Fibroblast of villous mesenchyme (primary cell): ENCODE results near the gene IGF1R. TPM values are rescaled to one million over a fixed set of nuclear protein-coding genes. Genes with fewer than 3 reads are reported as not detected.

Experiments used
- DNase-seq: peaks from one replicate; pipeline ENCODE4 v3.0.0-alpha.2; 2010; ENCODE audit warnings: low read depth
- H3K4me3 ChIP-seq: 2 replicates; pipeline ENCODE4 v1.5.1; 2011; ENCODE audit warnings: low read depth, mild to moderate bottlenecking, low read length
- CTCF ChIP-seq: IDR thresholded peaks from 2 replicates; pipeline ENCODE4 v1.5.1; 2012; ENCODE audit warnings: low read depth, mild to moderate bottlenecking, low read length; ENCODE audit not compliant: insufficient read depth
- total RNA-seq: library from RNA; depleted of rRNA; stranded (reverse); fragments of >200 nt; gene quantifications from 2 replicates; pipeline ENCODE4 v1.2.3, GENCODE V29; 2012

IGF1R gene
- total RNA-seq, 1 donor = 19.4 TPM

- TF ChIP-seq CTCF = no peak
- DNase-seq = peak; percentile 83
- no peak overlapping the region for H3K4me3 ChIP-seq
Observed at GRCh38 chr15:98856532-98856907, 208.2 kb downstream of the IGF1R start.

DNA sequence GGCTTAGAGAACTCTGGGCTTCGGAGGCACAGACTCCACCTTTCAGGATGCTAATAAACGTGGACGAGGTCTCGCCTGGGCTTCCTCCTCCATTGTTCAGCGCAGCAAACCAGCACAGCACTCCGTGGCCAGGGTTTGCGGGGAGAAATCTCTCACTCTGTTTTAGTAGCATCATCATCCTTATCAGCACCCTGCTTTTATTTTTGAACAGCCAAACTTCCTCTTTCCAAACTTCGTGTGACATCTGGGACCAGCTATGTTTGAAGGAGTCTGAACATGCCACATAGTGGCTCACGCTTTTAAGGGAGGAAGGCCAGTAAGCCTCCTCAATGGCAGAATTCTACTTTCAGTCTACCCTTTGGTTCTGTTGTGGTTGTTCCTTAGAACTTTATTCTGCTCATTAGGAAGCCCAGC is 210.3 kb downstream of the IGF1R start:
- no peak for DNase-seq
- no peak overlapping the region for H3K4me3 ChIP-seq
- no peak for TF ChIP-seq CTCF

DNA sequence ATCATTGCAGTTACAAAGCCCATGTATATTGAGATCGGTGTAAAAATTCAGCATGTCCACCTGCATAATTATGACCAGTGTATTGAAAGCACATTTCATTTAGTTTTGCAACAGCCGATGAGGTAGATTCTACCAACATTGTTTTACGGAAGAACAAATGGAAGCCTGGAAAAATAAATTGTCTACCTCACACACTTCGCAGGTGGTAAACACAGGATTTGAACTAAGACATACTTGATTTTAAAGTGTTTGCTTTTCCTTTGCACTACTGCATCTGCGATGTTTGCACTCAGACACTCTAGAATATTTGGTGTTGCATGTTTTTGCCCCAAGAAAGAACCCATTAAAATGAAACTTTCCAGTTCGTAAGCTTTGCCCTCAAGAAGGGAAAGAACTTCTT is 210.8 kb downstream of the IGF1R start:
- no peak overlapping the region for H3K4me3 ChIP-seq
- no peak for DNase-seq
- TF ChIP-seq CTCF = no peak

- DNase-seq = peak; percentile 54
- no peak overlapping the region for H3K4me3 ChIP-seq
- no peak for TF ChIP-seq CTCF
Observed at GRCh38 chr15:98860281-98861041, 212.1 kb downstream of the IGF1R start.

GRCh38 chr15:98861188-98861587 is 212.8 kb downstream of the IGF1R start:
- no peak for DNase-seq
- H3K4me3 ChIP-seq = no peak overlapping the region
- no peak for TF ChIP-seq CTCF

GRCh38 chr15:98863983-98864382 is 215.6 kb downstream of the IGF1R start:
- no peak overlapping the region for H3K4me3 ChIP-seq
- DNase-seq = no peak
- TF ChIP-seq CTCF = no peak
